H4 (cell line): ENCODE data around the gene SOX12. TPM values are rescaled to one million over a fixed set of nuclear protein-coding genes. Genes with fewer than 3 reads are reported as not detected.
A peak's percentile ranks its signal among the peaks of the same experiment; 100 is the strongest.

Experiments
- DNase-seq: peaks from one replicate; pipeline ENCODE4 v3.0.0-alpha.2; 2015; ENCODE audit warnings: low spot score
- total RNA-seq: library from RNA; depleted of rRNA; stranded (reverse); fragments of >200 nt; shearing (Covaris generic); gene quantifications from 2 replicates; pipeline ENCODE4 v1.2.3, GENCODE V29; 2014

Gene SOX12
- total RNA-seq, 1 experiment from 2014 or later = 2.2 TPM

DNA sequence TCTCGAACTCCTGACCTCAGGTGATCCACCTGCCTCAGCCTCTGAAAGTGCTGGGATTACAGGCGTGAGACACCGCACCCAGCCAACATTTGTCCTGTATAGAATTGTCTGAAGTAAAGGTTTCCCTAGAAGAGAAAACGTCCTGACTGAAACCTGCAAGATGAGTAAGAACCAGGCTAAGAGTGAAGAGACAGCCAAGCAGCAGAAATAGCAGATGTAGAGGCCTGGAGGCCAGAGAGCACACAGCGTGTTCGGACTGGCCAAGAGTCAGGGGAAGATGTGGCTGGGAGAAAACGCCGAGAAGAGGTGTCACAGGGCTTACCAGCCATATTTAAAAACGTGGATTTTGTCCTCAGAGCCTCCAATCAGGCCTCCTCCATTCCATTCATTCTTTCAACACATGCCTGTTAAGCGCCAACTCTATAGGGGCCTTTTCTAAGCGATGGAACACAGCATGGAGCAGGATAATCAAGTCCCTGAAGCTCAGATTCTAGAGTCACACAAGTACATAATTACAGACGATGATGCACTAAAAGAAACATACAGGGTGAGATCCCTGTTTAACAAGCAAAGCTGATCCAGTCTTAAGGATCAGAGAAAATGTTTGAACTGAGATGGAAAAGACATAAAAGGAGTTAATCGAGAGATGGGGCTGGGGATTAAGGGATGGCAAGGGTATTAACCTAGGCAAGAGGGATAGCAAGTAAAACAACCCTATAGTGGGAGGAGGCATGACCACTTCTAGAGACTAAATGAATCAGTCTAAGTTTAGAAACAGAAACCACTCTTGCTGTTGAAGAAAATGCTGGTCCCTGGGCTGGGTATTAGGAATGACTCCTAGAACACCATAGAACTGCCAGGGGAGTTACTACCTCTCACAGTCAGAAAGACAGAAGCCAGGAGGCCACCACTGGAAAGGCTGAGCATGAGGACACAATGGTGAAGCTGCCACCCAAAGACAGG is 23.2 kb upstream of the SOX12 start:
- no peak for DNase-seq

- no peak for DNase-seq
Measured at GRCh38 chr20:305745-306144, 19.6 kb upstream of the SOX12 start.

GRCh38 chr20:308427-309038 is 16.8 kb upstream of the SOX12 start:
- no peak for DNase-seq

DNA sequence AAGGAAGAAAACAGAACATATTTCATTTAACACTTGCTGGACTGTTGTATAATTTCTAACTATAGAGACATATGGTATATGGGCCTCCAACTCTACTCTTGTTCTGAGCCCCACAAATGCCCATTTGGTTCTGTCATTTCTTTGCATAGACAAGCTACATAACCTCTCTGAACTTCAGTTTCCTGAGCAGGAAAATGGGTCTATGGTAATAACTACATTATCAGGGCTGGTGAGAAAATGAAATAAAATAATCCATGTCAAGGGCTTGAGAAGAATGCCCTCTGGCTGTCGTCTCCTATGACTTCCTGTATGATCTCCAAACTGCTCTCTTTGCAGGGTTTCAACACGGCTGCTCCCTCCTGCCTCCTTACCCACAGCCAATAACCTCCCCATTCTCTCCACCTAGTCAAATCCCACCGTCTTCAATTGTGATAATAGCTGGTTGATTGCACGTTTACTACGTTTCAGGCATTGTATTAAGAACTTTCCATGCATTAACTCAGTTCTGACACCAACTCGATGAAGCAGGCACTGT is 16.0 kb upstream of the SOX12 start:
- DNase-seq = no peak

DNA sequence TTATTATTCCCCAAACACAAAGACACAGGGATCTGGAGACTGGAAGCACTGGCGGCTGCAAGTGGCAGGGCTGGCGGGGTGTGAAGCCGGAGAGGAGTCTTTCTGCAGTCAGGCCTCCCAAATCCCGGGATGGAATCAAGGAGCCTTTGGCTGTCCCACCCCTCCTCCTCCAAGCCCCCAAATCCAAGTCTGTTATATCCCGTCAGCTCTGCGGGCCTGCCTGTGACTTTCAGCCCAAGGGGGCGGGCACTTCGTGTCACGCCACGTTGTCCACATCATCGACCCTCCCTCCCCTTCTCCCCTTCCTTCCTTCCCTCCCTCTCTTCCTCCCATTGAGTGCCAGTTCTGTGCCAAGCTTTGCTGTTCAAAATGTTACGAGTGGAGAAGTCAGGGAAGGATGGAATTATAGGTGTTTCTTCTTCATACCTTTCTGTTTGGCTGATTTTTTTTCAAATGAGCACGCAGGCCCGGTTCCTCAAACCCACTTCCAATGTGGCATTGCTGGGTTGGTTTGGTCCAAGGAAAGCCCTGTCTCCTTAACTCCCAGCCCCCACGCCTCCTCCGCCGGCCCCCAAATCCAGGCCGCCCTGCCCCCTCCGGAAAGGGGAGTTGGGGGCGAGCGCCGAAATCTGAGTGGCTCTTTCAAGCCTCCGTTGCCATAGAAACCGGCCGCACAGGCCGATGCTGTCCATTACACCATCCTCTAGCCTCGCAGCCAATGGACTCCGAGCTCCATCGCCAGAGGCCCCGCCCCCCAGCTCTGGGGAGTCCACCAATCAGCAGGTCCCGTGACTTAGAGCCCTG is 15.3 kb upstream of the SOX12 start:
- DNase-seq = peak; percentile 98

- no peak for DNase-seq
Measured at GRCh38 chr20:310645-311044, 14.7 kb upstream of the SOX12 start.

DNA sequence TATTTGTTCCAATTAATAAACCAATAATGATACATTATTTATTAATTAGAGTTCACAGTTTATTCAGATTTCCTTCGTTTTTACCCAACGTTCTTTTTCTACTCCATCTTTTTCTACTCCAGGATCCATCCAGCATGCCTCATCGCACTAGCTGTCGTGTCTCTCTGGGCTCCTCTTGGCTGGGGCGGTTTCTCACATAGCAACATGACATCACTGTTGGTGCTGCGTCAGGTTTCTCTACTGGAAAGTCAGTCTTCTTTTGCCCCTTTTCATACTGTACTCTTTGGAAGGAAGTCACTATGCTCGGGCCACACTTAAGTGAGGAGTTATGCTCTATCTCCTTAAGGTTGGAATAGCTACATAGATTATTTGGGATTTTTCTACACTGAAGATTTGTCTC is 13.7 kb upstream of the SOX12 start:
- DNase-seq = no peak

- DNase-seq = no peak
Measured at GRCh38 chr20:312067-312466, 13.3 kb upstream of the SOX12 start.

DNA sequence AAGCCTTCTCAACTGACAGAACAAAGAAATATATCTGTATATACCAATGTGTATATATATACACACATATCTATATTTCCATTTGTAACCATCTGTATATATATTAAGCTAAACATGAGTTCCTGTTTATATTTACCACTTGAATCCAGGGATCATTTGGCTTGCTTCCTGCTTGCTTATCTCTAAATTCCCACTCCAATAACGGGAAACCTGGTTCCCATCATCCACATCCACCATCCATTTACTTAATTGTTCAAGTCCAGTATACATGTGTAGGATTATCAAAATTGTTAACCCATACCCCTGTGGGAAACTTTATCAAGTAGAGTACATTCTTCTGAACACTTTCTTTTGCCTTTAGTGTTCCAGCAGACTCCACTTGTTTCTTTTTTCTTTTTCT is 12.5 kb upstream of the SOX12 start:
- no peak for DNase-seq

- DNase-seq = no peak
Measured at GRCh38 chr20:313402-313801, 11.9 kb upstream of the SOX12 start.

DNA sequence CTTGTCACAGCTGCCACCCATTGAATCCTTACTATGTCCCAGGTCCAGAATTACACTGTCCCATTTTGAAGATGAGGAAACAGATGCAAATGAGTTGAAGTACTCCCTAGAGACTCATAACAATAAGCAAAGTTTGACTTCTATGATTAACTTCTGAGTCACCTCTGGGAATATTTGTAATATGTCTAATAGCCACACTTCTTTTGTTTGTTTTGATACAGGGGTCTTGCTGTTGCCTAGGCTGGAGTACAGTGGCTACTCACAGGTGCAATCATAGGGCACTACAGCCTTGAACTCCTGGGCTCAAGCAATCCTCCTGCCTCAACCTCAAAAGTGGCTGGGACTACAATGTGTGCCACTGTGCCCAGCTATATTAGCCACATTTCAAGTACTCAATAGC is 11.4 kb upstream of the SOX12 start:
- no peak for DNase-seq

- no peak for DNase-seq
Measured at GRCh38 chr20:316316-317068, 8.9 kb upstream of the SOX12 start.

- DNase-seq = peak; percentile 86
Measured at GRCh38 chr20:324177-325044, 941 bp upstream of the SOX12 start.

DNA sequence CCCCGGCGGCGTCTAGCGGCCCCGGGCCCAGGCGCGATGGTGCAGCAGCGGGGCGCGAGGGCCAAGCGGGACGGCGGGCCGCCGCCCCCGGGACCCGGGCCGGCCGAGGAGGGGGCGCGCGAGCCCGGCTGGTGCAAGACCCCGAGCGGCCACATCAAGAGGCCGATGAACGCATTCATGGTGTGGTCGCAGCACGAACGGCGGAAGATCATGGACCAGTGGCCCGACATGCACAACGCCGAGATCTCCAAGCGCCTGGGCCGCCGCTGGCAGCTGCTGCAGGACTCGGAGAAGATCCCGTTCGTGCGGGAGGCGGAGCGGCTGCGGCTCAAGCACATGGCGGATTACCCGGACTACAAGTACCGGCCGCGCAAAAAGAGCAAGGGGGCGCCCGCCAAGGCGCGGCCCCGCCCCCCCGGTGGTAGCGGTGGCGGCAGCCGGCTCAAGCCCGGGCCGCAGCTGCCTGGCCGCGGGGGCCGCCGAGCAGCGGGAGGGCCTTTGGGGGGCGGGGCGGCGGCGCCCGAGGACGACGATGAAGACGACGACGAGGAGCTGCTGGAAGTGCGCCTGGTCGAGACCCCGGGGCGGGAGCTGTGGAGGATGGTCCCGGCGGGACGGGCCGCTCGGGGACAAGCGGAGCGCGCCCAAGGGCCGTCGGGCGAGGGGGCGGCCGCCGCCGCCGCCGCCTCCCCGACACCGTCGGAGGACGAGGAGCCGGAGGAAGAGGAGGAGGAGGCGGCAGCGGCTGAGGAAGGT is 715 bp downstream of the SOX12 start:
- peak; percentile 52 for DNase-seq

GRCh38 chr20:326645-327185 is 1.4 kb downstream of the SOX12 start:
- no peak for DNase-seq

- DNase-seq = peak; percentile 90
Measured at GRCh38 chr20:327186-328026, 2.1 kb downstream of the SOX12 start.

- no peak for DNase-seq
Measured at GRCh38 chr20:328027-328974, 2.9 kb downstream of the SOX12 start.
